Body of pancreas (tissue), 4 donors: ENCODE results near the gene COG8.

Experiments used
- CTCF ChIP-seq, 7 experiments: fragments of 450-650 bp in 4 of 7; fragments of 200-600 bp in 3 of 7; sonication (generic) in 3 of 7; IDR thresholded peaks; one replicate each; pipeline ENCODE4 v1.5.1; 2016 to 2019; ENCODE audit warnings: antibody characterized with exemption in 7 of 7
- POLR2A ChIP-seq, 3 donors: fragments of 450-650 bp; IDR thresholded peaks; one replicate each; pipeline ENCODE4 v1.6.1; 2016; ENCODE audit warnings: antibody characterized with exemption in 3 of 3, mild to moderate bottlenecking in 2 of 3

DNA sequence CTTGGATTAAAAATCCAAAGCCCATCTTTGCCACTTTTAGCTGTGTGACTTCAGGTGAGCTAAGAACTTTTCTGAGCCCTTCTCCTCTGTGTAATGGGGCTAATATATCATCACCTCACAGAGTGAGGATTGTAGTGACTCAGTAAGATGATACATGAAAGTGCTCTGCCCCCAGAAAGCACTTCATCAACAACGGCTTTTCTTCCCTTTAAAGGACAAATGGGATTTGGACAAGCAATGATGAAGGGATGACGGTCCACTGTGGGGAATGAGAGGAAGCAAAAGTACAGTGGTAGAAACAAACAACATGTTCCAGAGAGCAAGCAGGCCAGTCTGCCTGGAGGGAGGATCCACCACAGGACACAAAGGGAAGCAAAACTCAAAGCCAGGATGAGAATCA, 26.5 kb upstream of the COG8 start:
- TF ChIP-seq CTCF (IDR thresholded peaks at IDR 0.05) (no peak), POLR2A (IDR thresholded peaks at IDR 0.05) (no peak)
